Astrocyte (in vitro differentiated cells and primary cell): ENCODE data around the gene NRG3. TPM values are rescaled to one million over a fixed set of nuclear protein-coding genes. Genes with fewer than 3 reads are reported as not detected.

Experiments used
- DNase-seq: peaks from one replicate; pipeline ENCODE4 v3.0.0-alpha.2; 2010; ENCODE audit warnings: low read depth
- FAIRE-seq: peaks from 2 replicates; lab custom pipeline; 2011; peaks lifted over from hg19 to GRCh38; lab: Jason Lieb, UNC
- H2AFZ ChIP-seq: 2 replicates; pipeline ENCODE4 v1.6.0; 2012; ENCODE audit warnings: low read depth, low read length, inconsistent platforms
- H3K27ac ChIP-seq: 2 replicates; pipeline ENCODE4 v1.5.1; 2011; ENCODE audit warnings: low read depth, low read length, inconsistent platforms
- H3K27me3 ChIP-seq: 2 replicates; pipeline ENCODE4 v1.6.0; 2011; ENCODE audit warnings: low read length, inconsistent platforms; ENCODE audit not compliant: insufficient read depth
- H3K36me3 ChIP-seq: 2 replicates; pipeline ENCODE4 v1.5.1; 2011; ENCODE audit warnings: low read length, inconsistent platforms; ENCODE audit not compliant: insufficient read depth
- H3K4me1 ChIP-seq: 2 replicates; pipeline ENCODE4 v1.5.1; 2011; ENCODE audit warnings: low read length, inconsistent platforms; ENCODE audit not compliant: insufficient read depth
- H3K4me2 ChIP-seq: 2 replicates; pipeline ENCODE4 v1.6.0; 2012; ENCODE audit warnings: low read length, inconsistent platforms
- H3K4me3 ChIP-seq: 2 replicates; pipeline ENCODE4 v1.5.1; 2011; ENCODE audit warnings: low read depth, mild to moderate bottlenecking, low read length, inconsistent platforms; ENCODE audit not compliant: insufficient read depth
- H3K79me2 ChIP-seq: 2 replicates; pipeline ENCODE4 v1.6.0; 2012; ENCODE audit warnings: mild to moderate bottlenecking, low read length, inconsistent platforms; ENCODE audit not compliant: insufficient read depth
- H3K9ac ChIP-seq: 2 replicates; pipeline ENCODE4 v1.6.0; 2012; ENCODE audit warnings: mild to moderate bottlenecking, low read length, inconsistent platforms
- H3K9me3 ChIP-seq: 2 replicates; pipeline ENCODE4 v1.5.1; 2012; ENCODE audit warnings: low read depth, mild to moderate bottlenecking, low read length, inconsistent platforms; ENCODE audit not compliant: insufficient read depth
- H4K20me1 ChIP-seq: 2 replicates; pipeline ENCODE4 v1.6.0; 2012; ENCODE audit warnings: low read length, inconsistent platforms; ENCODE audit not compliant: insufficient read depth
- H3K27ac Mint-ChIP-seq: one replicate; pipeline ENCODE4 v1.8.0; 2021; ENCODE audit warnings: mild to moderate bottlenecking, mixed read lengths; ENCODE audit not compliant: unreplicated experiment
- H3K27me3 Mint-ChIP-seq: one replicate; pipeline ENCODE4 v1.8.0; 2021; ENCODE audit warnings: low read depth, mixed read lengths; ENCODE audit not compliant: unreplicated experiment
- H3K36me3 Mint-ChIP-seq: one replicate; pipeline ENCODE4 v1.8.0; 2021; ENCODE audit warnings: low read depth, mixed read lengths; ENCODE audit not compliant: unreplicated experiment
- H3K4me1 Mint-ChIP-seq: one replicate; pipeline ENCODE4 v1.8.0; 2021; ENCODE audit warnings: low read depth, mixed read lengths; ENCODE audit not compliant: unreplicated experiment
- H3K4me3 Mint-ChIP-seq: one replicate; pipeline ENCODE4 v1.8.0; 2021; ENCODE audit warnings: mild to moderate bottlenecking, moderate library complexity, mixed read lengths; ENCODE audit not compliant: unreplicated experiment
- H3K9me3 Mint-ChIP-seq: one replicate; pipeline ENCODE4 v1.8.0; 2021; ENCODE audit warnings: mild to moderate bottlenecking, mixed read lengths; ENCODE audit not compliant: unreplicated experiment
- CTCF ChIP-seq: IDR thresholded peaks from 2 replicates; pipeline ENCODE4 v1.5.1; 2011; ENCODE audit warnings: low read depth, mild to moderate bottlenecking, inconsistent platforms, low read length, moderate library complexity; ENCODE audit not compliant: insufficient read depth
- EZH2 ChIP-seq: IDR thresholded peaks from 2 replicates; pipeline ENCODE4 v1.6.1; 2012; ENCODE audit warnings: mild to moderate bottlenecking, low read length, inconsistent platforms; ENCODE audit not compliant: insufficient read depth
- total RNA-seq: library from RNA; stranded (reverse); gene quantifications from 2 replicates; pipeline ENCODE4 v1.2.1, GENCODE V29; 2021

NRG3 gene
- total RNA-seq, 1 donor from 2014 or later: 2.1 TPM

- TF ChIP-seq EZH2: no peak
- TF ChIP-seq CTCF: no peak
- no peaks in the 10 kb centered on the region for H3K27me3 Mint-ChIP-seq
- no peaks in the 10 kb centered on the region for H3K4me1 ChIP-seq
- no peak overlapping the region for H3K9ac ChIP-seq
- FAIRE-seq: no peak
- no peaks in the 10 kb centered on the region for H3K36me3 ChIP-seq
- no peak overlapping the region for H3K4me3 ChIP-seq
- no peaks in the 10 kb centered on the region for H3K9me3 ChIP-seq
- no peak overlapping the region for H3K27ac ChIP-seq
- H3K4me1 Mint-ChIP-seq: no peaks in the 10 kb centered on the region
- peak; percentile 2 for DNase-seq
- no peak overlapping the region for H3K4me2 ChIP-seq
- no peak overlapping the region for H3K27ac Mint-ChIP-seq
- H3K9me3 Mint-ChIP-seq: no peaks in the 10 kb centered on the region
- H3K79me2 ChIP-seq: no peaks in the 10 kb centered on the region
- H3K27me3 ChIP-seq: no peaks in the 10 kb centered on the region
- no peaks in the 10 kb centered on the region for H3K36me3 Mint-ChIP-seq
- no peaks in the 10 kb centered on the region for H4K20me1 ChIP-seq
- no peak overlapping the region for H2AFZ ChIP-seq
- H3K4me3 Mint-ChIP-seq: no peak overlapping the region
Measured at GRCh38 chr10:82762641-82763040, 887.6 kb downstream of the NRG3 start.

DNA sequence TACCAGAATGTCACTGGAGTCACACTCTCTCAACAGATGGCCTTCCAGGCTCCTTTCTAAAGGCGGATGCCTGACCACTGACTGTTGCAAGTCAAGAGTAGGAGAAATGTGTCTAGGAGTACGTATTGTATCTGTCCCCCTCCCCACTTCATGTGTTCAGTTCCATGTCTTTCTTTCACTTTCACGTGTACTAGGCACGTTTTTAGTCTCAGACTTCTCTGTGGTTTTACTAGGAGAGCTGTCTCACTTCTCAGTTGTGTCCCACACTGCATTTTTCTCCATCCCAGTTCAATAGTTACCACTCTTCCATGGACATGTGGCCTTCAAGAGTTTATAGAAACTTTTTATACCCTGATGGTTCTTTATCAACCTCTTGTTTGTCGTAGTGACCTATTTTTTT, 893.0 kb downstream of the NRG3 start:
- DNase-seq (no peak), FAIRE-seq (no peak)
- H3K9ac ChIP-seq: no peak overlapping the region
- H2AFZ ChIP-seq: no peak overlapping the region
- no peak overlapping the region for H3K4me2 ChIP-seq
- Mint-ChIP-seq H3K4me1 (no peaks in the 10 kb centered on the region), H3K4me3 (no peak overlapping the region), H3K27me3 (no peaks in the 10 kb centered on the region), H3K27ac (no peak overlapping the region), H3K9me3 (no peaks in the 10 kb centered on the region), H3K36me3 (no peaks in the 10 kb centered on the region)
- H3K4me1 ChIP-seq: no peaks in the 10 kb centered on the region
- no peaks in the 10 kb centered on the region for H4K20me1 ChIP-seq
- no peaks in the 10 kb centered on the region for H3K36me3 ChIP-seq
- no peaks in the 10 kb centered on the region for H3K27me3 ChIP-seq
- no peaks in the 10 kb centered on the region for H3K79me2 ChIP-seq
- no peak overlapping the region for H3K4me3 ChIP-seq
- TF ChIP-seq CTCF: no peak
- no peak for TF ChIP-seq EZH2
- no peaks in the 10 kb centered on the region for H3K9me3 ChIP-seq
- H3K27ac ChIP-seq: no peak overlapping the region

DNA sequence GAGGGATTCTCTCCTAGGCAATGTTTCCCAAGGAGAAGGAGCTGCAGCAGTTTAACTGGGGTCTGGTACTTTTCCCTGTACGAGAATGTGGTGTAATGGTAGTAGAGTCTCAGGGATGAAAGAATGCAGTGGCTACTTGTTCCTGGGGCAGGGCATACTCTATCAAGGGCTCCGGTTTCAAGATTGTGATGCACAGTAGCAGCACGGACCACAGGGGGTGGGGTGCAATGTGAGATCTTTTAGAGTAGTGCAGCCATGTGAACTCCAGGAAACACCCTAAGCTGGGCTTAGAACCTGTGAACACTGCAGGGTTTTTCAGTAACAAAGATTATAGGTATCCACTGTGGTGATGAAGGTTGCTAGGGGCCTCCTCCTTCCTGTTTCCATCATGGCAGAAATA, 903.9 kb downstream of the NRG3 start:
- H2AFZ ChIP-seq: no peak overlapping the region
- no peaks in the 10 kb centered on the region for H3K27me3 Mint-ChIP-seq
- H3K27me3 ChIP-seq: no peaks in the 10 kb centered on the region
- no peaks in the 10 kb centered on the region for H3K79me2 ChIP-seq
- H3K4me1 Mint-ChIP-seq: no peaks in the 10 kb centered on the region
- no peak overlapping the region for H3K4me2 ChIP-seq
- no peak overlapping the region for H3K4me3 ChIP-seq
- H3K27ac Mint-ChIP-seq: no peak overlapping the region
- FAIRE-seq (no peak), DNase-seq (no peak)
- H3K4me1 ChIP-seq: no peaks in the 10 kb centered on the region
- H3K9me3 Mint-ChIP-seq: peaks cover 3% of the 10 kb centered on the region
- TF ChIP-seq EZH2 (no peak), CTCF (no peak)
- H3K4me3 Mint-ChIP-seq: no peak overlapping the region
- H3K9me3 ChIP-seq: no peaks in the 10 kb centered on the region
- H3K9ac ChIP-seq: no peak overlapping the region
- H3K27ac ChIP-seq: no peak overlapping the region
- H4K20me1 ChIP-seq: no peaks in the 10 kb centered on the region
- no peaks in the 10 kb centered on the region for H3K36me3 ChIP-seq
- no peaks in the 10 kb centered on the region for H3K36me3 Mint-ChIP-seq
